Measurements from ENCODE around the gene RABL6.
"Not testable (repeated sequence)": the region's sequence is repeated elsewhere in the genome, so short reads cannot be mapped to it uniquely, and the experiment has no call there.

The RABL6 gene, protein sequence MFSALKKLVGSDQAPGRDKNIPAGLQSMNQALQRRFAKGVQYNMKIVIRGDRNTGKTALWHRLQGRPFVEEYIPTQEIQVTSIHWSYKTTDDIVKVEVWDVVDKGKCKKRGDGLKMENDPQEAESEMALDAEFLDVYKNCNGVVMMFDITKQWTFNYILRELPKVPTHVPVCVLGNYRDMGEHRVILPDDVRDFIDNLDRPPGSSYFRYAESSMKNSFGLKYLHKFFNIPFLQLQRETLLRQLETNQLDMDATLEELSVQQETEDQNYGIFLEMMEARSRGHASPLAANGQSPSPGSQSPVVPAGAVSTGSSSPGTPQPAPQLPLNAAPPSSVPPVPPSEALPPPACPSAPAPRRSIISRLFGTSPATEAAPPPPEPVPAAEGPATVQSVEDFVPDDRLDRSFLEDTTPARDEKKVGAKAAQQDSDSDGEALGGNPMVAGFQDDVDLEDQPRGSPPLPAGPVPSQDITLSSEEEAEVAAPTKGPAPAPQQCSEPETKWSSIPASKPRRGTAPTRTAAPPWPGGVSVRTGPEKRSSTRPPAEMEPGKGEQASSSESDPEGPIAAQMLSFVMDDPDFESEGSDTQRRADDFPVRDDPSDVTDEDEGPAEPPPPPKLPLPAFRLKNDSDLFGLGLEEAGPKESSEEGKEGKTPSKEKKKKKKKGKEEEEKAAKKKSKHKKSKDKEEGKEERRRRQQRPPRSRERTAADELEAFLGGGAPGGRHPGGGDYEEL

GRCh38 chr9:136807281-136808074 lies at the start of gene RABL6:
Gene RABL6 (plus strand): TSS chr9:136807948. CDS start chr9:136808197, 249 bp downstream.
- DNase-seq, result no peak

- DNase-seq, result no peak
Measured at GRCh38 chr9:136759001-136759400, 48.7 kb upstream of the RABL6 start.

DNA sequence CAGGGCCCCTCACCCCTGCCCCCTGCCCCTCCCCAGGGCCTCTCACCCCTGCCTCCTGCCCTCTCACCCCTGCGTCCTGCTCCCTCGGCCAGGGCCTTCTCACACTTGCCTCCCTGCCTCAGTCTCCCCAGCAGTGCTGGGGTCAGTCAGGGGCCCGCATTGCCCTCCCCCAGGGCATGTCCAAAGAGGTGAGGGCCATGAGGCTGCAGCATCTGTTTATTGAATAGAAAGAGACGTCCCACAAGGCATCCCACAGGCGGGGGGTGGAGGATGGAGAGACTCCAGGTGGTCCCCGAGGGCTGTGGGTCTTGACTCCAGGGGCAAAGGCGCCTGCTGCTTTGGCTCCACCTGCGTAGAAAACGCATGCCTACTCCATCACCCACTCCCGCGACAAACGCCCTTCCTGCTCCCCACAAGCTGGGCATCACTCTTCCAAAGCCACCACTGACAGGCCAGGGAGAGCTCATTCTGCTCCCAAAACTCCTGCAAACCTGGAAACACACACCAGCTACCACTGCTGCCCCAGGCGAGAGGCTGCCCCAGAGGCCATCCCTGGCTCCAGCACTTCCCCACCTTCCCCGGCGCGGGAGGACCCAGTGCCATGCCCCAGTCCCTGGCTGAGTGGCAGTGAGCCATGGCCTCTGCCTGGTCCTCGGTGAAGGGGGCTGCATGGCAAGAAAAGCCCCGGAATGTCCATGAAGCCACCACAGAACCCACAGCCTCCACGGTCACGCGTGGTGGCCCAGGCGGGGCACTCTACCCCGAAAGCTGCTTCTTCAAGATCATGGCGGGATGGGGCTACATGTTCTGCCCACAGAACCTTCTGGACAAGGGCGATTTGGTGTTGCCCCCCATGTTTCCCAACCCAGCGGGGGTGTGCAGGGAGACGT lies 48.1 kb upstream of the RABL6 start:
- no peak for DNase-seq

DNA sequence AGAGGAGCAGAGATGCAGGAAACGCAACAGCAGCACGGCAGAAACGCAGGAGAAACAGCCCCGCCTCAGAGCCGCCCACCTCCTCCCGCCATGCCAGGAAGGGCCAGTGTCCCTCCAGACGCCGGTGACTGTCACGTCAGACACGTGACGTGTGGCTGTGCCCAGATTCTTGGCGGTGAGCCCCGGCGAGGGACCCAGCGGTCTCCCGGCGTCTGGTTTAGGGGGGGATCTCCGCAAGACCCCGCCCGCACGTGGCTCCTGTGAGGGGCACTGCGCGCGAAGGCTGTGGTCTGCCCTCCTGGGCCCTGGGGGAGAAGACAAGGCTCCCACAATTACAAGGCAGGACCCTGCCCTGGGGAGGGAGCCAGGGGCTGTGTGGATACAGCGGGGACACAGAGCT lies 47.3 kb upstream of the RABL6 start:
- no peak for DNase-seq

DNA sequence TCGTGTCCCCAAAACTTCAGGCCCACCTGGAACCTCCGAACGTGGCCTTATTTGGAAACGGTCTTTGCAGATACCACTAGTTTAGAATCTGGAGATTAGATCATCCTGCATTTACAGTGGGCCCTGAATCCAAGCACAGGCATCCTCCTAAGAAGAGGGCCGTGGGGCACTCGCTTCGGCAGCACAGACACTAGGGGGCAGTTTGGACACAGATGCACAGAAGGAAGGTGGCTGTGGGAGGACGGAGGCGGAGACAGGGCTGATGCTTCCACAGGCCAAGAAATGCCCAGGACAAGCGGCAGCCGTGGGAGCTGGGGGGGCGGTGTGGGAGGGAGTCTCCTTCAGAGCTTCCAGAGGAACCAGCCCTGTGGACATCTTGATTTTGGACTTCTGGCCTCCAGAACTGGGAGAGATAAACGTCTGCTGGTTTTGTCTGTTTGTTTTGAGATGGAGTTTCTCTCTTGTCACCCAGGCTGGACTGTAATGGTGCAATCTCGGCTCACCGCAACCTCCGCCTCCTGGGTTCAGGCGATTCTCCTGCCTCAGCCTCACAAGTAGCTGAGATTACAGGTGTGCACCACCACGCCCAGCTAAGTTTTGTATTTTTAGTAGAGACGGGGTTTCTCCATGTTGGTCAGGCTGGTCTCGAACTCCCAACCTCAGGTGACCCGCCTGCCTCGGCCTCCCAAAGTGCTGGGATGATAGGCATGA lies 46.8 kb upstream of the RABL6 start:
- peak; percentile 37 for DNase-seq

GRCh38 chr9:136761545-136761981 lies 46.2 kb upstream of the RABL6 start:
- DNase-seq, result no peak

DNA sequence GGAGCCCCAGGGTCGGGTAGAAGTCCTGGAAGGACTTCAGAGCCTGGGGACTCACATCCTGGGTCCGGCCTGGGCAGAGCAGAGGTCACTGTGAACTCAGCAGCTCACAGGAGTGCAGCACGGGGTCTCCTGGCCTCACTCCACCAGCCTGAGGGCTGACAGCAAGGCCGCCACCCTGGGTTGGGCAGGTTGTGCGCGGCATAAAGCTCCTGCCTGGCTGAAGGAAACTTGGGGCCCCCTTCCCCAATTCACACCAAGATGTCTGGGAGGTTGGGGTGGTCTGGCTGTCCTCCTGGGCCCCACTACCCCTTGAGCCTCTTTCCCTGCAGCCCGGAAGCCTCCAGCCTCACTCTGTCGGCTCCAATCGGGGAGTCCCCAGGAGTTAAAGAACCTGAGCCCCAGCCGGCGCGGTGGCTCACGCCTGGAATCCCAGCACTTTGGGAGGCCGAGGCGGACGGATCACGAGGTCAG lies 45.5 kb upstream of the RABL6 start:
- no peak for DNase-seq

DNA sequence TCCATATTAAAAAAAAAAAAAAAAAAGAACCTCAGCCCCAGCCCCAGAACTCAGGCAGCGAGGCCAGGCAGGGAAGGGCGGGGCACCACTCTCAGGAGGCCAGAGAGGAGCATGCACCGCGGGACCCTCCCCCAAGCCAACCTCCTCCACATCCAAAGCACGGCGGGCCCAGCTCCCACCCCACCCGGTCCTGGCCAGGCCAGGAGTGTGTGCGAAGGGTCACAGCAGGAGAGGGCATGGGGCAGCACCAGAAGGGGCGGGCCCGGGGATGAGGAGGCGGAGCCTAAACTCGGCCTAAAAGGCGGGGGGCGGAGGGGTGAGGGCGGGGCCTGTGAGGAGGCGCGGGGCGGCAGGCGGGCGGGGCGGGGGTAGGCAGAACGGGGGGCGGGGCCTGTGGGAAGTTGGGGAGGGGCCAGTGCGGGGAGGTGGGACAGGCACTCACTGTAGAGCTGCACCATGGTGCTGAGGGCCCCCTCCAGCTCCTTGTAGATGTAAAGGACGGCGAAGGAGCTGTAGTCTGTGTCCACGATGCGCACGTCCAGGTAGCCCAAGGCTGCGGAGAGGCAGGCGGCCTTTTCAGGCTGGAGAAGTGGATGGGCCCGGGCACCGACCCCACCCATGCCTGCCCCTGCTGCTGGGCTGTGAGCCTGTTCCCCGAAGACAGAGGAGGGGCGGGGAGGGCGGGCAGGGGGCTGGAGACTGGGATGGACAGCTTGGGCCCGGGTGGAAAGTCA lies 44.7 kb upstream of the RABL6 start:
- DNase-seq, result no peak

GRCh38 chr9:136763649-136764035 lies 44.1 kb upstream of the RABL6 start:
- DNase-seq, result no peak

DNA sequence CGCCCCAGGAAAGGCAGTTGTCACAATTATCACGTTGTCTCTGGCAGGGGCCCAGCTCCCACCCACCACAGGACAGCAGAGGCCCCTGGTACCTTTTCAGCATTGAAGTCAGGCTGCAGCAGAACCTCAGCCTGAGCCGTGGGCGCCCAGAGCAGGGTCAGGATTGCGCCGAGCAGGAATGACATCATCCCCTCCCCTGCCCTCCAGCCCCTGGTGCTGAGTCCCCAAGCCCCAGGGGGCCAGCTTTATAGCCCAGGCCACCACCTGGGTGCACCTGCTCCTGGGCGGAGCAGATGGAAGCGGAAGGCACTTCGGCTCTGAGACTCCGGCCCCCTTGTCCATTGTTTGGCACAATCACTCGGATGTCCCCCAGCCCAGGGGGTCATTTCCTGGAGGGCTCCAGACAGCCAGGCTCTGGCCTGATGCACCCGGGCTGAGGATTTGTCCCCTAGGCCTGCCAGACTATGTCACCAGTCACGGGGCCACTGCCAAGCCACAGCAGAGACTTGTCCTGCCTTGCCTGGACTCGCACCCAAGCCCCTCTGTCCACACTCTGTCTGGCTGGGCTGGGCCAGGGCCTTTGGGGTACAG lies 43.4 kb upstream of the RABL6 start, which contains the start of gene LCN15:
LCN15 (minus strand) TSS at position 218 of the 591 bp plus-strand sequence; CDS start at position 188, 30 bp downstream.
- DNase-seq, result peak; percentile 87

DNA sequence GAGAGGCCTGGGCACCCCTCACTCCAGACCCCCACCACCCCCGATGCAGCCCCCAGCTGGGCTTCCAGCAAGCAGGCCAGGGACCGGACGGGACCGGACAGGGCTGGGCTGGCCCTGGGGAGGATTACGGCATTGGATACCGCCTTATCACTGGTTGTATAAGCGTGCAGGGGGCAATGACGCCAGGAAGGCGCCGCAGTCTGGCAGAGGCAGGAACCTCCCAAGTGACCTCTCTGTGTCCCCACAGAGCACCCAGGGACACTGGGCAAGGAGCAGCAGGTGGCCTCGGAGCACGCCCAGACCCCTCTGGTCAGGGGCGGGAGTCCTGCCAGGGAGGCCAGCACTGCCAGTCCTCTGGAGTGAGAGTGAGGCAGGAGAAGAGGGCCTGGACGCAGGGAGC lies 42.7 kb upstream of the RABL6 start:
- no peak for DNase-seq

- not testable (repeated sequence) for DNase-seq
Measured at GRCh38 chr9:136765745-136766409, 41.9 kb upstream of the RABL6 start.

DNA sequence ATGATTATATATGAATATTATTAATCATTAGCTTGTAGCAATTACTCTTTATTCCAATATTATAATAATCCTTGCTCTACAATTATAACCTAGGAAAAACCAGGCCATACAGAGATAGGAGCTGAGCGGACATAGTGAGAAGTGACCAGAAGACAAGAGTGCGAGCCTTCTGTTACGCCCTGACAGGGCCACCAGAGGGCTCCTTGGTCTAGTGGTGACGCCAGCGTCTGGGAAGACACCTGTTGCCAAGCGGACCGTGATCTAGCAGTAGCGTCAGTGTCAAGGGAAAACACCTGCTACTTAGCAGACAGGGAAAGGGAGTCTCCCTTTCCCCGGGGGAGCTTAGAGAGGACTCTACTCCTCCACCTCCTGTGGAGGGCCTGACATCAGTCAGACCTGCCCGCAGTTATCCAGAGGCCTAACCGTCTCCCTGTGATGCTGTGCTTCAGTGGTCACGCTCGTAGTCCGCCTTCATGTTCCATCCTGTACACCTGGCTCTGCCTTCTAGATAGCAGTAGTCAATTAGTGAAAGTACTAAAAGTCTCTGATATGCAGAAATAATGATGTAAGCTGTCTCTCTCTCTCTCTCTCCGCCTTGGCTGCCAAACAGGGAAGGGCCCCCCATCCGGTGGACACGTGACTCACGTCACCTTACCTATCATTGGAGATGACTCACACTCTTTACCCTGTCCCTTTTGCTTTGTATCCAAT lies 41.2 kb upstream of the RABL6 start:
- DNase-seq, result not testable (repeated sequence)

GRCh38 chr9:136769710-136770191 lies 38.0 kb upstream of the RABL6 start:
- no peak for DNase-seq

GRCh38 chr9:136771907-136772415 lies 35.8 kb upstream of the RABL6 start:
- no peak for DNase-seq

GRCh38 chr9:136773386-136774044 lies 34.2 kb upstream of the RABL6 start:
- no peak for DNase-seq

GRCh38 chr9:136774416-136775045 lies 33.2 kb upstream of the RABL6 start:
- no peak for DNase-seq

All from NCI-H510A (cell line).